AG04450 (cell line): ENCODE measurements around the gene TMBIM6. TPM values are rescaled to one million over a fixed set of nuclear protein-coding genes. Genes with fewer than 3 reads are reported as not detected.
A peak's percentile ranks its signal among the peaks of the same experiment; 100 is the strongest.

Source experiments
- CTCF ChIA-PET: fragments of 300-600, 350-600 bp; formaldehyde crosslinking; extraction: SDS; loops from one replicate; lab custom pipeline; 2022; ENCODE audit warnings: antibody characterized with exemption, inconsistent platforms; lab: Charles Lee
- POLR2A ChIA-PET: fragments of 350-600 bp; formaldehyde crosslinking; extraction: SDS; loops from one replicate; lab custom pipeline; 2021; ENCODE audit warnings: antibody characterized with exemption, inconsistent platforms; lab: Yijun Ruan, JAX
- DNase-seq: peaks from one replicate; pipeline ENCODE4 v3.0.0-alpha.2; 2011; ENCODE audit warnings: low read depth, low spot score
- H3K27ac ChIP-seq: one replicate; pipeline ENCODE4 v1.5.1; 2012; ENCODE audit warnings: low read depth, low read length, control low read depth
- H3K27me3 ChIP-seq: one replicate; pipeline ENCODE4 v1.6.0; 2012; ENCODE audit warnings: low read length; ENCODE audit not compliant: control insufficient read depth, insufficient read depth
- H3K4me3 ChIP-seq: 2 replicates; pipeline ENCODE4 v1.5.1; 2011; ENCODE audit warnings: mild to moderate bottlenecking, low read depth, low read length, control low read depth
- H3K9me3 ChIP-seq: 2 replicates; pipeline ENCODE4 v1.5.1; 2012; ENCODE audit warnings: low read length; ENCODE audit not compliant: control insufficient read depth, insufficient read depth
- CTCF ChIP-seq: IDR thresholded peaks from 2 replicates; pipeline ENCODE4 v1.5.1; 2011; ENCODE audit warnings: low read depth, low read length, control low read depth, inconsistent platforms
- polyA plus RNA-seq: library from polyadenylated mRNA; depleted of rRNA; stranded (reverse); fragments of >200 nt; gene quantifications from 2 replicates; pipeline ENCODE4 v1.2.3, GENCODE V29; 2011

Gene TMBIM6
- polyA plus RNA-seq, 1 experiment = 906 TPM

DNA sequence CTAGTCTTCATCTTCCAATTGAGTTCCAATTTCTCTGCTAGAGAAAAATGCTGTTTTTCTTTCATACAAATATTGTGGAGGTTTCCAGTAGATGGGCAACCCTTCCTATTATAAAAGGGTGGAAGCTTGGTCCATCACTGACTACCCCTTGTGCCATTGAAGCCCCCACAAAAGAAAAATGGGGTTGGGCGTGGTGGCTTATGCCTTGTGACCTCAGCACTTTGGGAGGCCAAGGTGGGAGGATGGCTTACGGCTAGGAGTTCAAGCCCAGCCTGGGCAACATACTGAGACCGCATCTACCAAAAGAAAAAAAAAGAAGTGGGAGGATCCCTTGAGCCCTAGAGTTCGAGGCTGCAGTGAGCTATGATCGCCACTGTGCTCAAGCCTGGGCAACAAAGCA is 64.1 kb downstream of the TMBIM6 start:
- no peaks in the 10 kb centered on the region; the same call in 1 of the 2 replicates for H3K9me3 ChIP-seq
- TF ChIP-seq CTCF = no peak
- H3K27me3 ChIP-seq = no peaks in the 10 kb centered on the region
- H3K27ac ChIP-seq = no peak overlapping the region
- CTCF ChIA-PET = no interaction called here
- POLR2A ChIA-PET = interaction anchor here (0.7 to 2.6 kb wide), 2 partner anchors 15 to 23 kb away, joined by 3 to 9 read pairs; partner anchors contain the start of gene NCKAP5L
- H3K4me3 ChIP-seq = no peak overlapping the region
- DNase-seq = no peak

- ChIA-PET POLR2A (interaction anchor here (2.6 kb wide), 1 partner anchor 22 kb away, joined by 9 read pairs; the partner anchor contains the start of gene NCKAP5L), CTCF (no interaction called here)
- Histone ChIP-seq H3K27ac (no peak overlapping the region), H3K9me3 (no peaks in the 10 kb centered on the region; the same call in 1 of the 2 replicates), H3K4me3 (no peak overlapping the region), H3K27me3 (no peaks in the 10 kb centered on the region)
- TF ChIP-seq CTCF = no peak
- no peak for DNase-seq
These were observed 65.0 kb downstream of the TMBIM6 start for GRCh38 chr12:49806321-49806813.

GRCh38 chr12:49806877-49807276 is 65.5 kb downstream of the TMBIM6 start:
- Histone ChIP-seq H3K27me3 (no peaks in the 10 kb centered on the region), H3K4me3 (no peak overlapping the region), H3K9me3 (no peaks in the 10 kb centered on the region; the same call in 1 of the 2 replicates), H3K27ac (no peak overlapping the region)
- POLR2A ChIA-PET = no interaction called here
- no peak for TF ChIP-seq CTCF
- no peak for DNase-seq
- CTCF ChIA-PET = no interaction called here

DNA sequence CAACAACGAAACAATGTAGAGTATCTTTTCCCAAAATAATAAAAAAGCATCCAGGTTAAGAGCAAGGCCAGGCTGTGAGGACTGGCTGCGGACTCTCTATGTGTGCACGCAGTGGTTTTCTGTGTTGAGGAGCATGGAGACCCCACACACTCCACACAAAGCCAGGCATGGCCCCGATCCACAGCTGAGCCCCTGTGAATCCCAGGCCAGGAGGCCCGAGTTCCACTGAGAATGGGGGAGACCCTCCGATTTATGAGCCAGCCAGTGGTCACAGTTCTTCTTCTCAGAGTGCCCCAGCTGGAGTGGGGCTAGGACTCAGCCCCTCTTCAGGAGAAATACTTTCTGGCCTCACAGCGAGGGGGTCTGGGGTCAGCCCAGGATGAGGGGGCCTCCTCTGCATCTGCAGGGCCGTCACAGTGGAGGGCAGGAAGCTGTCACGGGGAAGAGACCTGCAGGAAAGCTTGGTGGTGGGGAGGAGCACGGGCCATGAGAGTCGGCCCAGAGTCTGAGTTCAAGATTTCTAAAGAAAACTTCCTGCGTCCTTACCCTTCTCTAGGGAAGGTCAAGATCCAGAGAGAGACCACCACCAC is 66.7 kb downstream of the TMBIM6 start:
- Histone ChIP-seq H3K27me3 (no peaks in the 10 kb centered on the region), H3K4me3 (no peak overlapping the region), H3K9me3 (no peaks in the 10 kb centered on the region; the same call in 1 of the 2 replicates), H3K27ac (no peak overlapping the region)
- TF ChIP-seq CTCF = no peak
- ChIA-PET CTCF (interaction anchor here (0.9 kb wide), 1 partner anchor 30 kb away, joined by 5 read pairs; no protein-coding TSS in a partner anchor), POLR2A (no interaction called here)
- DNase-seq = no peak

GRCh38 chr12:49808686-49809380 is 67.5 kb downstream of the TMBIM6 start:
- POLR2A ChIA-PET = no interaction called here
- Histone ChIP-seq H3K4me3 (no peak overlapping the region), H3K9me3 (no peaks in the 10 kb centered on the region; the same call in 1 of the 2 replicates), H3K27me3 (no peaks in the 10 kb centered on the region), H3K27ac (peak overlapping the region; percentile 11)
- DNase-seq = no peak
- CTCF ChIA-PET = interaction anchor here (0.9 kb wide), 1 partner anchor 31 kb away, joined by 5 read pairs; no protein-coding TSS in a partner anchor
- TF ChIP-seq CTCF = no peak
